GM15510 (cell line): ENCODE measurements around the gene TMEM175.

ENCODE experiments used
- POLR2A ChIP-seq: IDR thresholded peaks from 3 replicates; pipeline ENCODE4 v1.6.1; 2011; ENCODE audit warnings: borderline replicate concordance; ENCODE audit not compliant: insufficient read length; ENCODE audit errors: extremely low read depth

TMEM175 gene

DNA sequence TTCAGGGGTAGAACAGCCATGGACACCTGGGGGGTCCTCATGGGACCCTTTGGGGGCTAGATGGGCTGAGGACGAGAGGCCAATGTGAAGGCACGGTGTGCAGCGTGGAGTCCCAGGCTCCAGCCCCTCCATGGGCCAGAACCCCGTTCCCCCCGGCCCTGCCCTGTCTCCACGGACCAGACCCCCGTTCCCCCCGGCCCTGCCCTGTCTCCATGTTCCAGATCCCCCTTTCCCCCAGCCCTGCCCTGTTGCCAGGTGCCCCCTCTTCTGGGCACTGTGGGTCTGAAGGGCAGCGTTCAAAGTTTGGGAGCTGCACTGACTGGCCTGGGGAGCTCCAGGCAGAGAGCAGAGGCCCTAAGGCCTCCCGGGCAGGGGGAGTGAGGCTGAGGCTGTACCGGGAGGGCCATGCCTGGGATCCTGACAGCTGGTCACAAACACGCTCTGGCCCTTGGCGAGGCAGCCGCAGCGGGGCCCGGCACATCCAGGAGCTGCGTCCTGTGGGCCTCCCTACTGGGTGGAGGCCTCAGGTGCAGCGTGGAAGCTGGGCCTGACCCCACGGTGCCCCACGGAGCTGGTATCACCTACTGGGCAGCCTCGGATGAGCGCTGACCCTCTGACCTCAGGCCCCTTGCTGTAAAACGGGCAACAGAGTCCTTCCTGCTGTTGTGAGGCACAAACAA lies 32.2 kb downstream of the TMEM175 start:
- TF ChIP-seq POLR2A: no peak

DNA sequence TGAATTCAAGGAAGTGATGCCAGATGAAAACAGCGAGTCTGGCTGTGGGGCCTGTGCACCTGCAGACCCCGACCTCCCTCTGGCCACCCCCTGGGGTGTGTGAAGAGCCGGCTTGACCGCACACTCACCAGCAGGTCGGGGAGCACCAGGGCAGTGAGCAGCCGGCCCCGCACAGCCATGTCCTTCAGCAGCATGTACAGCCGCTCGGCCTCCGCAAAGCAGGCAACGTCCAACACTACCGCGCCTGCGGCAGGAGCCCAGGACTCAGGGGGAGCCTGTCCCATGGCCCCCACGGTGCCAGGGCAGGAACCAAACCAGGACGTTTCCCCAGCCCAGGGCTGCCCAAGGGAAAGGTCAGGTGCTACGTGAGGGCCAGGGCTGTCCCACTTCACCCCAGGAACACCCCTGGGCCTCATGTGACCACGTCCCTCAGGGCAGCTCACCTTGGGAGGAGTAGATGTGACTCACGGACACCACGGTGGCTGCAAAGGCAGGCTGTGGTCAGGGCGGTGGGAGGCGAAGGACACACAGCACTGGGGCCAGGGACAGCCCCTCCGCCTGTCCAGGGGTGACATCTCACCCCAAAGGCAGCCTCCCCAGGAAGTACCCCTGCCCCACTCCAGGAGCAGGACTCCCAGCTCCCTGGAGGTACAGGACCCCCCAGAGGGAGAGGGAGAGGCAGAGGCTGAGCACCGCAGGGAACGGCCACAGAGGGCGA lies 32.9 kb downstream of the TMEM175 start:
- TF ChIP-seq POLR2A: no peak

DNA sequence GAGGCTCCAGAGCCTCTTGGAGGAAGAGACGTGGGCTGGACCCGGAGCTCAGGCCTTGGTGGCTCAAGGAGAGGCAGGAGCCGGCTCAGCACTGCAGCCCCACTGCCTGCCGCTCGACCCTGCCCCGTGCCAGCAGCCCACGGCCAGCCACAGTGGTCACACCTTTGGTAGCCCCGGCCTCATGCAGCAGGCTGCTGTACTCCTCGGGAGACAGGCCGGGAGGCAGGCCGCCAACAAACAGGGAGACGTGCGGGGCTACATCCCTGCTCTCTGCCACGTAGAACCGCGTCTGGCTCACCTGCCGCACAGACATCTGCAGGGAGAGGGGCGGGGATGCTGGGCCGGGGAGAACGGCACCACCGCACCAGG lies 33.5 kb downstream of the TMEM175 start:
- no peak for TF ChIP-seq POLR2A

DNA sequence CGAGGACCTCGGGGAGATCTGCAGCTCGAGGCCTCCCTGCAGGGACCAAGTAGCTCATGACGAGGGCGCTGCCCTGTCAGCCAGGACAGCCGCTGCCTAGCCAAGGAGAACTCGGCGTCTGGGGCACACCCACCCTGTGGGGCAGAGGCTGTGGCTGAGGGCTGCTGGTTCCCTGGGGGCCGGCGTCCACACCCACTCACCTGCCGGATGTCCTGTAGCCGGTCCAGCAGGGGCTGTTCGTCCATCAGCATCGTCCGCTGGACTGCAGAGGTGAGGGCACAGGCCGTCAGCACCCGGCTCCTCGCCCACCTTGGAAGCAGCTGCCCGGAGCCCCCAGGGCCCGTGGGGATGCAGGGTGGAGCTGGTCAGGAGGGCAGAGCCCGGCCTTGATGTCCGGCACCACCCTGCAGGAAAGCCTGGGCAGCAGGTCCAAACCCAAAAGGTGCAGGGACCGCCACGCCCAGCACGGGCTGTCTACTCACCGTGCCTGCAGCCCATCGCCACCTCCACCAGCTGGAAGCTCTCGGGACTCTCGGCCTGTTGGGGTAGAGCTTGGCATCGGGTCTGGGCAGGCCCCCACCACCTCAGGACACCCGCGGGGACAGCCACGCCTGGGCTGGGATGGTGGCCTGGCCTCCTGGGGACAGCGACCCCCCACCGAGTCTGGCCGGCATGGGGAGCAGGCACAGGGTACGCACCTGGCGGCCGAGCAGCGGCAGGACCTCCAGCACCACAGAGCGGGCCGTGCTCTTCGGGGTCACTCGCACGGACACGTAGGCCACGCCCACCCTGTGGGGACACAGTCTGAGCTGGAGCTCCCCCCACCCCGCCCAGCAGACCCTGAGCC lies 34.2 kb downstream of the TMEM175 start:
- TF ChIP-seq POLR2A: no peak

GRCh38 chr4:967113-968104 lies 35.1 kb downstream of the TMEM175 start:
- TF ChIP-seq POLR2A: no peak

GRCh38 chr4:968221-968620 lies 36.0 kb downstream of the TMEM175 start:
- no peak for TF ChIP-seq POLR2A

GRCh38 chr4:968621-969394 lies 36.5 kb downstream of the TMEM175 start:
- no peak for TF ChIP-seq POLR2A

- TF ChIP-seq POLR2A: no peak
Observed at GRCh38 chr4:970046-970745, 37.9 kb downstream of the TMEM175 start.

DNA sequence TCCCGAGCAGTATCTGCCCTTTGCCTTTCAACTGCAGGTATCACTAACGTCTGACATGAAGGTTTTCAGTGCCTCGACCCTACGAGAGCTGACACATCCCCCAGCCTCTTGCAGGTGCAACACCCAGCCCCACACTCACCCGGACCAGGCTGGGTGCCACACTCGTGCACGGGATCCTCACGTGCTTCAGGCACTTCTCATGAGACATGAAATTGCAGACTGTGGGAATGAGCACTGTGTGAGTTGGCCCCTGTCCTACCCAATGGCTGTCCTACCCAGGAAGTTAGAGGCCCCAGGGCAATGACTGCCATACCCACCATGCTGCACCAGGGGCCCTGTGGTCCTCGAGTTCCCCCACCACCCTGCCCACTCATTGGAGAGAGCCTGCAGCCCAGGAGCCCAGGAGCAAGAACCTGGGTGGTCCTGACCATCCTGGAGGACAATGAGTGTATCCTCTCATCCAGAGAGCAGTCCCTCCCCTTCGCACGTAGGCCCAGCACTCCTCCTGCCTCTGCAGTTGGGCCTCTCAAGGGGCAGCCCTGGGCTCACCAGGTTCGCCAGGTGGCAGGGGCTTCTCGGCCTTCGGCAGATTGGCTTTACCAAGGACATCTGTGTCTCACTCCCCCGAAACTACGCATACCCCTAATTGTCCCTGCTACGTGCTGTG lies 38.7 kb downstream of the TMEM175 start:
- no peak for TF ChIP-seq POLR2A

GRCh38 chr4:971666-972500 lies 39.6 kb downstream of the TMEM175 start:
- TF ChIP-seq POLR2A: no peak

GRCh38 chr4:972651-973424 lies 40.6 kb downstream of the TMEM175 start:
- TF ChIP-seq POLR2A: no peak
